ENCODE measurements around the gene HPS4.

DNA sequence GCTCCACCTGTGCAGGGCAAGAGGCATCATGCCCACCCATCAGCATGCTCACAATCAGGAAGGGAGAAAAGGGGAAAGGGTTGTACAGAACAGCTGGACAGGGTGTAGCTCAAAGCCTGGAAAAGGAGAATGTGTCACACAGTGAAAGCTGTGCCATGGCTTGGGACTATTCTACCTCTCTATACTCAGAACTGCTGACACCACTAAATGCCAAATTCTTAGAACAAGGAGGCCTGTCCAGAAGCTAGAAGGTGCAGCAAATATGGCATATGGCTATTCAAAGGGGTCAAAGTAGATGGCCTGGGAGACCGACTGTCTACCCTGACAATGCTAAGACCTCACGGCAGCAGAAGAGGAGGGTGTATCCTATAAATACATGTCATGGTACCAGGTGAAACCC, 12.8 kb downstream of the HPS4 start:
- TF ChIP-seq, protein P1, sequence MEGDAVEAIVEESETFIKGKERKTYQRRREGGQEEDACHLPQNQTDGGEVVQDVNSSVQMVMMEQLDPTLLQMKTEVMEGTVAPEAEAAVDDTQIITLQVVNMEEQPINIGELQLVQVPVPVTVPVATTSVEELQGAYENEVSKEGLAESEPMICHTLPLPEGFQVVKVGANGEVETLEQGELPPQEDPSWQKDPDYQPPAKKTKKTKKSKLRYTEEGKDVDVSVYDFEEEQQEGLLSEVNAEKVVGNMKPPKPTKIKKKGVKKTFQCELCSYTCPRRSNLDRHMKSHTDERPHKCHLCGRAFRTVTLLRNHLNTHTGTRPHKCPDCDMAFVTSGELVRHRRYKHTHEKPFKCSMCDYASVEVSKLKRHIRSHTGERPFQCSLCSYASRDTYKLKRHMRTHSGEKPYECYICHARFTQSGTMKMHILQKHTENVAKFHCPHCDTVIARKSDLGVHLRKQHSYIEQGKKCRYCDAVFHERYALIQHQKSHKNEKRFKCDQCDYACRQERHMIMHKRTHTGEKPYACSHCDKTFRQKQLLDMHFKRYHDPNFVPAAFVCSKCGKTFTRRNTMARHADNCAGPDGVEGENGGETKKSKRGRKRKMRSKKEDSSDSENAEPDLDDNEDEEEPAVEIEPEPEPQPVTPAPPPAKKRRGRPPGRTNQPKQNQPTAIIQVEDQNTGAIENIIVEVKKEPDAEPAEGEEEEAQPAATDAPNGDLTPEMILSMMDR (IDR thresholded peaks at IDR 0.05), result no peak
- no peak for TF ChIP-seq POLR2A (IDR thresholded peaks at IDR 0.05)

All from body of pancreas (tissue), 4 donors.